ENCODE measurements around the gene SERGEF. TPM values are rescaled to one million over a fixed set of nuclear protein-coding genes. Genes with fewer than 3 reads are reported as not detected.

The SERGEF gene
- total and polyA plus RNA-seq, 2 of the 4 experiments (the other 2 are of a cell fraction), result 12.2 to 18.1 TPM

DNA sequence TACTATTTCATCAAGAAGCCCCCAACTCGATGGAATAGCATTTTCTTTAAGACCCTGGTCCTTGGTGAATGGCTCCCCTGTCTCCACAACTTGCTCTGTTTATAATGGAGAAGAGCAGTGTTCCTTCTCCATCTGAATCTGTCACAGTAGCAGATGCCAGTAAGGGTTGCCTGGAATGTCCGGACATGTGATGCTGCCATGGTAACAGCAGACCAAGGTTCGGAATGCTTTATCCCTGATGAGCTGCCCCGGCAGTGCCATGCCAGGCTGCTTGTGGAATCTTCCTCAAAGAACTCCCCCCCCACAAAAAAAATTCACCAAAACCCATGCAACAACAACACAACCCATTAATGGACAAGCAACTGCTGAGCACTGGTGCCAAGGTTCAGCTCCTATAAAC lies 205.8 kb downstream of the SERGEF start:
- Histone ChIP-seq H3K9ac (ENCODE audit: low read depth, low read length) (no peak overlapping the region), H2BK15ac (ENCODE audit: low read depth, low read length) (no peak overlapping the region), H3K9me1 (ENCODE audit: insufficient read depth, low read length) (peaks cover 3% of the 10 kb centered on the region; the same call in 1 of the 2 replicates), H2BK120ac (ENCODE audit: low read depth, low read length) (no peak overlapping the region), H3K79me1 (ENCODE audit: low read depth in 1 of 2, low read length in 2 of 2) (no peaks in the 10 kb centered on the region), H3K4me3 (ENCODE audit: insufficient read depth, low read depth, low read length) (no peak overlapping the region), H2AK9ac (replicated peaks; ENCODE audit: low read depth, low read length, poor library complexity) (no peak overlapping the region), H4K5ac (ENCODE audit: low read depth, low read length) (no peak overlapping the region), H3K23ac (ENCODE audit: low read depth, low read length) (no peak overlapping the region), H3K27ac (ENCODE audit: insufficient read depth, low read length) (no peak overlapping the region), H3K4me2 (ENCODE audit: low read depth, low read length) (no peak overlapping the region), H3K56ac (ENCODE audit: extremely low read depth, insufficient read depth, low read length) (no peak overlapping the region), H4K20me1 (ENCODE audit: insufficient read depth, low read length) (no peaks in the 10 kb centered on the region), H4K91ac (ENCODE audit: insufficient read depth, low read depth, low read length) (no peak overlapping the region), H3K27me3 (ENCODE audit: control insufficient read depth, insufficient read depth, low read length) (no peaks in the 10 kb centered on the region), H3K4ac (ENCODE audit: low read depth, low read length) (no peak overlapping the region), H3K4me1 (ENCODE audit: control insufficient read depth, insufficient read depth, low read length) (peaks cover 7% of the 10 kb centered on the region), H3K18ac (ENCODE audit: low read depth, low read length) (no peak overlapping the region), H2BK20ac (ENCODE audit: low read depth, low read length) (no peak overlapping the region), H2AFZ (replicated peaks; ENCODE audit: low read length, poor library complexity) (no peak overlapping the region), H4K8ac (ENCODE audit: low read depth in 2 of 2, low read length in 2 of 2) (no peak overlapping the region), H3K9me3 (ENCODE audit: control insufficient read depth, insufficient read depth, low read length) (no peaks in the 10 kb centered on the region), H2BK5ac (ENCODE audit: low read depth, low read length, poor library complexity, severe bottlenecking) (no peak overlapping the region), H2AK5ac (ENCODE audit: low read depth, low read length) (no peak overlapping the region), H3K36me3 (ENCODE audit: control insufficient read depth, insufficient read depth, low read length) (no peaks in the 10 kb centered on the region), H3K14ac (replicated peaks; ENCODE audit: low read depth, low read length) (no peak overlapping the region)
- ChIA-PET POLR2A (ENCODE audit: unreplicated experiment) (no interaction called here), CTCF (no interaction called here)
- DNase-seq, result no peak
- BruUV-seq (replicated peaks), result no TSS peak
- WGBS, 2 experiments (ENCODE audit: extremely low coverage in 2 of 2, insufficient read length in 1 of 2), result no CpG with 5 or more reads among the region's 4 CpGs
- in situ Hi-C loops (cut with MboI; ENCODE audit: low sequenced_read_pairs), result no loop called here
- no peak for ATAC-seq (ENCODE audit: low read depth)
- intact Hi-C loops (cut with micrococcal nuclease), result no loop called here
- dilution Hi-C loops (cut with HindIII; ENCODE audit: low sequenced_read_pairs, unreplicated experiment), result no loop called here
- no peak for TF ChIP-seq BHLHE40 (IDR thresholded peaks at IDR 0.05; ENCODE audit: low read depth, low read length)
- TF ChIP-seq NFE2L2 (IDR thresholded peaks at IDR 0.05; ENCODE audit: low read depth, low read length), result no peak
- TF ChIP-seq MXI1 (IDR thresholded peaks at IDR 0.05; ENCODE audit: borderline replicate concordance, low read depth, low read length), result no peak
- TF ChIP-seq CTCF (conservative IDR thresholded peaks at IDR 0.05; ENCODE audit: low read depth, low read length), result no peak
- no peak for TF ChIP-seq SMC3 (IDR thresholded peaks at IDR 0.05; ENCODE audit: low read depth, low read length)
- TF ChIP-seq CEBPB (IDR thresholded peaks at IDR 0.05; ENCODE audit: low read depth, low read length), result no peak

Data from IMR-90 (cell line).